ENCODE data around the gene MACO1. TPM values are rescaled to one million over a fixed set of nuclear protein-coding genes. Genes with fewer than 3 reads are reported as not detected.
"Not testable (repeated sequence)": the region's sequence is repeated elsewhere in the genome, so short reads cannot be mapped to it uniquely, and the experiment has no call there.

Gene MACO1, protein sequence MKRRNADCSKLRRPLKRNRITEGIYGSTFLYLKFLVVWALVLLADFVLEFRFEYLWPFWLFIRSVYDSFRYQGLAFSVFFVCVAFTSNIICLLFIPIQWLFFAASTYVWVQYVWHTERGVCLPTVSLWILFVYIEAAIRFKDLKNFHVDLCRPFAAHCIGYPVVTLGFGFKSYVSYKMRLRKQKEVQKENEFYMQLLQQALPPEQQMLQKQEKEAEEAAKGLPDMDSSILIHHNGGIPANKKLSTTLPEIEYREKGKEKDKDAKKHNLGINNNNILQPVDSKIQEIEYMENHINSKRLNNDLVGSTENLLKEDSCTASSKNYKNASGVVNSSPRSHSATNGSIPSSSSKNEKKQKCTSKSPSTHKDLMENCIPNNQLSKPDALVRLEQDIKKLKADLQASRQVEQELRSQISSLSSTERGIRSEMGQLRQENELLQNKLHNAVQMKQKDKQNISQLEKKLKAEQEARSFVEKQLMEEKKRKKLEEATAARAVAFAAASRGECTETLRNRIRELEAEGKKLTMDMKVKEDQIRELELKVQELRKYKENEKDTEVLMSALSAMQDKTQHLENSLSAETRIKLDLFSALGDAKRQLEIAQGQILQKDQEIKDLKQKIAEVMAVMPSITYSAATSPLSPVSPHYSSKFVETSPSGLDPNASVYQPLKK
- 10 to 100 TPM; 16.2 to 23.2 (median 19.5) TPM for total RNA-seq

DNA sequence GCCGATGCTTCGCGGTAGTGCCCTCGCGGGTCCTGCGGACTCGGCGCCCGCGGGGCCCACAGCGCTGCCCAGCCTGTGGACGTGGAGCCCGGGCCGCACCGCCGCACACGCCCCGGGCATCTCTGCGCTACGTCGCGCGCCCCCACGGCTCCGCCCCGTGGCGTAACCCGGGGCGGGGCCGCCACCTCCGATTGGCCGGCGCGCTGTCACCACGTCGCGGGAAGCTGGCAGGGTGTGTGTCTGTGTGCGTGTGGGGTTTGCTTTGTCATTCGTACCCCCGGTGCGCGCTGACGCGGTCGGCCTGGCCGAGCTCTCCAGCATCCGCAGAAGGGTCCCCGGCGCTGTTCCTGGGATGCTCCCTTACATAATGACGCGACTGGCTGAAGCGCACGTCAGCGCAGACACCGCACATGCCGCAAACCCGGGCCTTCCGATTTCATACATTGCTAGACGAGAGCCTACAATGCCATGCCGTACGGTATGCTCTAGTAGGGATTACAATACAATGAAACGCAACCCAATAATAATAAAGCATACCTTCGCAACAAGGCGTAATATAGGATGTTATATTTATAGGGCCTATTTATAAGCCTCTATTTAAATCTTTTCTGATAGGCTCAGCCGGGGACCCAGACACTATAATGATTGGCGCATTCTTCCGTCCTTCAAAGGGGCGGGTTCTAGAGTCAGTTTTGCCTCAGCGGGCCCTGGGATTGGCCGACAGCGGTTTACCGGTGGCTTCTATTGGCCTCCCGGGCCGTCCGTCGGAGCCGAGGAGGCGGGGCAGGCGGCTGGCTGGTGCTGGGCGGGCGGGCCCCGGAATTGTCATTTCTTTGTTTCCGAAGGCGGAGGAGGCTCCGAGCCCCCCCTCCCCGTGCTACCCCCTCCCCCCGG is at the start of gene MACO1:
Gene MACO1, plus strand, starts transcription at position 825 of the 894 bp plus-strand sequence. CDS start 202 bp downstream, outside the sequence.
- peak within 1 kb of the TSS; percentile 96 to 98 (median 97) for H3K27ac ChIP-seq (replicated peaks in 1 of 4)
- peak within 1 kb of the TSS; percentile 95 to 99 (median 98) for H3K4me3 ChIP-seq
- no peaks in the 10 kb centered on the region for H3K27me3 ChIP-seq
- TF ChIP-seq EP300 (IDR thresholded peaks at IDR 0.05) (no peak), POLR2A (IDR thresholded peaks at IDR 0.05; ENCODE audit: low read depth) (peak; percentile 80), POLR2AphosphoS5 (IDR thresholded peaks at IDR 0.05) (peak; percentile 68 to 88)
- TF ChIP-seq, protein P1, sequence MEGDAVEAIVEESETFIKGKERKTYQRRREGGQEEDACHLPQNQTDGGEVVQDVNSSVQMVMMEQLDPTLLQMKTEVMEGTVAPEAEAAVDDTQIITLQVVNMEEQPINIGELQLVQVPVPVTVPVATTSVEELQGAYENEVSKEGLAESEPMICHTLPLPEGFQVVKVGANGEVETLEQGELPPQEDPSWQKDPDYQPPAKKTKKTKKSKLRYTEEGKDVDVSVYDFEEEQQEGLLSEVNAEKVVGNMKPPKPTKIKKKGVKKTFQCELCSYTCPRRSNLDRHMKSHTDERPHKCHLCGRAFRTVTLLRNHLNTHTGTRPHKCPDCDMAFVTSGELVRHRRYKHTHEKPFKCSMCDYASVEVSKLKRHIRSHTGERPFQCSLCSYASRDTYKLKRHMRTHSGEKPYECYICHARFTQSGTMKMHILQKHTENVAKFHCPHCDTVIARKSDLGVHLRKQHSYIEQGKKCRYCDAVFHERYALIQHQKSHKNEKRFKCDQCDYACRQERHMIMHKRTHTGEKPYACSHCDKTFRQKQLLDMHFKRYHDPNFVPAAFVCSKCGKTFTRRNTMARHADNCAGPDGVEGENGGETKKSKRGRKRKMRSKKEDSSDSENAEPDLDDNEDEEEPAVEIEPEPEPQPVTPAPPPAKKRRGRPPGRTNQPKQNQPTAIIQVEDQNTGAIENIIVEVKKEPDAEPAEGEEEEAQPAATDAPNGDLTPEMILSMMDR (IDR thresholded peaks at IDR 0.05) = no peak
- H3K4me1 ChIP-seq = peaks cover 33 to 45% (median 42%) of the 10 kb centered on the region in 4 donors
- WGBS = under 1% methylated on average over 21 of the region's 87 CpGs
- no peaks in the 10 kb centered on the region for H3K9me3 ChIP-seq
- intact Hi-C loops (cut with DNase I) = no loop called here
- no peaks in the 10 kb centered on the region for H3K36me3 ChIP-seq
- peak; percentile 99 for DNase-seq (ENCODE audit: extremely low spot score)

DNA sequence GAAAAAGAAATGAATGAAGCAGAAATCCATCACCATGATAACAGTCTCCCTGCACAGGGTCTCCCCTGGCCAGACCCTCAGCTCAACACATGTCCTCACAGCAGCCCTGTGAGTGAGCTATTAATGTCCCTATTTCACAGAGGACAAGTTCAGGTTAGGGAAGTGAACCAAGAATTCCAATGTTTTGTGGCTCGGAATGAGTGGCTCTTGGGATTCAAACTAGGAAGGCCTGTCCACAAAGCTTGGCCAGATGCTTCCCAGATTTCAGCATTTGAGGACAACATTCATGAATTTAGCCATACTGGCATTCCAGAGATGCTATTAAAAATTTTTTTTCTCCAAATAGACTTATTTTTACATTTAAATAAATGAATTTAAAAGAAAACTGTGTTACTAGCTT is 48.2 kb upstream of the MACO1 start:
- H3K4me1 ChIP-seq; H3K27me3 ChIP-seq; DNase-seq (ENCODE audit: extremely low spot score); H3K27ac ChIP-seq (replicated peaks in 1 of 4); intact Hi-C loops (cut with DNase I); H3K36me3 ChIP-seq; H3K9me3 ChIP-seq; H3K4me3 ChIP-seq: not testable (repeated sequence)
- WGBS = 82% methylated on average over 1 of the region's 1 CpG

DNA sequence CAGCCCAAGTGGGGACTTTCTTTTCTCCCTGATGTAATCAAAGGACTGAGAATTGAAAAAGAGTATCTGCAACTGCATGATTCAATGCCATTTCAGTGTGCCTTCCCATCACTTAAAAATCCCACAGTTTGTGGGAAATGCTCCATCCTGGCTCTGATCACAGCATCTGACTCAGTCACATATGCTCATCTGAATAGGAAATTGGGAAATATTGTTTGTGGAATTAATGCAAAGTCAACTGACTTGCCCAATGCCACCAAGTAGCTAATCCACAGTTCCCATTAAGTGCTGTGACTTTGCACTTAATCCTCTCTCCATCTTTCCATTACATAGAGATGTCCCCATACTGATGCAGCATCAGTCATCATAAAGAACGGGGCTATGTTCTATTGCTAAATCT is 47.6 kb upstream of the MACO1 start:
- WGBS = 83% methylated on average over 1 of the region's 1 CpG
- H3K36me3 ChIP-seq; intact Hi-C loops (cut with DNase I): not testable (repeated sequence)

DNA sequence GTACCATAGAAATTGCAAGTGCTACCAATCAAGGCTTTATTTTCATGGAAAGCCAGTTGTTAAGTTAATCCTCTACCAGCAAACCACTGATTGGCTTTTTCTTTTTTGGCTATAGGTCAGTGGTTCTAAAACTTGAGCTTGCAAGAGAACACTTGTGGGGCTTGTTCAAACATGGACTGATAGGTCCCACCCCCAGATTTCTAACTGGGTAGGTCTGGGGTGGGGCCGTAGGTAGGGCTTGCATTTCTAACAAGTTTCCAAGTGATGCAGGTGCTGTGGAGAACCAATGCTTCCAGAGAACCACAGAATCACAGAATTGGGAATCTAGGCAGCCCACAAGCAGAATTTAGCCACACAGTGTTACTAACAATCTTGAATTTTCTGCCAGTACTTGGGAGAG is 46.8 kb upstream of the MACO1 start:
- H3K27me3 ChIP-seq; H3K36me3 ChIP-seq; DNase-seq (ENCODE audit: extremely low spot score); H3K4me1 ChIP-seq; H3K27ac ChIP-seq (replicated peaks in 1 of 4); intact Hi-C loops (cut with DNase I); H3K4me3 ChIP-seq; H3K9me3 ChIP-seq: not testable (repeated sequence)
- WGBS = no CpG with 5 or more reads among the region's 1 CpG

More for the DNA sequence above, 47.6 kb upstream of the MACO1 start:
- H3K4me3 ChIP-seq; DNase-seq (ENCODE audit: extremely low spot score); H3K4me1 ChIP-seq; H3K9me3 ChIP-seq; H3K27me3 ChIP-seq; H3K27ac ChIP-seq (replicated peaks in 1 of 4): not testable (repeated sequence)

DNA sequence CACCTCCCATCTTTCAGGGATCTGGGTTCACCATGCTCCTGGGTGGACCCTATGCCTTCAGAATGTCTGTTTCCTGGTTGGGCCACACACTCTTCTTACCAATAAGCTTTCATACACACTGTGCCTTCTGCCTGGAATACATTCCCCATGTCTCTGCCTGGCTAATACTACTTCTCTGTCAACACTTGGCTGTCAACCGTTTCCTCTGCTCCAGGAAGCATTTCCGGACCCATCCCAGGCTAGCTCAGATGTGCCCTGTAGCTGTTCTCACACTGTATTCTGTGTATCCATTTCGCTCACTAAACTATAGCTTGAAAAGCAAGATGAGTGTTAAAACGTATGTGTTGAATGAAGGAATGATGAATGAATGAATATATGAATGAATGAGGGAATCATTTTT is 43.6 kb upstream of the MACO1 start:
- DNase-seq (ENCODE audit: extremely low spot score); intact Hi-C loops (cut with DNase I); H3K27me3 ChIP-seq; H3K9me3 ChIP-seq; H3K4me1 ChIP-seq; H3K36me3 ChIP-seq; H3K4me3 ChIP-seq; H3K27ac ChIP-seq (replicated peaks in 1 of 4): not testable (repeated sequence)
- 71% methylated on average over 4 of the region's 4 CpGs for WGBS

DNA sequence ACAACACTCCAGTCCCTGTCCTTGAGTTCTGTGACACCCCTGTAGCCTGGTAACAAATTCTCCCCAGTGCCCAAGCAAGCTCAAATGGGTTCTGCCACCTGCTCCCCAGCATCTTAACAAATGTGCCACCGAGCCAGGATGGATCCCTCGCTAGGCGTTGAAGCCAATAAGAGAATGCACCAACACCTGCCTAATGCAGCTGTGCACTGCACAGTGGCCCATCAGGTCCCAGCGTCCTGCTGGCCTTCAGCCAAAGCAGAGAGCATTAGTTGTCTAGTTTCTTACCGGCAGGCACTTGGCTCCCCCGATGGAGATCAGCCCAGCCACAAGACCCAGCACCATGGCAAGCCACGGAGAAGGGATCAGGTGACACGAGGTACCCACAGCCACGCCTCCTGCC is 42.0 kb upstream of the MACO1 start:
- H3K4me1 ChIP-seq; DNase-seq (ENCODE audit: extremely low spot score); H3K4me3 ChIP-seq; H3K9me3 ChIP-seq; intact Hi-C loops (cut with DNase I); H3K27me3 ChIP-seq; H3K27ac ChIP-seq (replicated peaks in 1 of 4); H3K36me3 ChIP-seq: not testable (repeated sequence)
- WGBS = 55% methylated on average over 6 of the region's 9 CpGs

DNA sequence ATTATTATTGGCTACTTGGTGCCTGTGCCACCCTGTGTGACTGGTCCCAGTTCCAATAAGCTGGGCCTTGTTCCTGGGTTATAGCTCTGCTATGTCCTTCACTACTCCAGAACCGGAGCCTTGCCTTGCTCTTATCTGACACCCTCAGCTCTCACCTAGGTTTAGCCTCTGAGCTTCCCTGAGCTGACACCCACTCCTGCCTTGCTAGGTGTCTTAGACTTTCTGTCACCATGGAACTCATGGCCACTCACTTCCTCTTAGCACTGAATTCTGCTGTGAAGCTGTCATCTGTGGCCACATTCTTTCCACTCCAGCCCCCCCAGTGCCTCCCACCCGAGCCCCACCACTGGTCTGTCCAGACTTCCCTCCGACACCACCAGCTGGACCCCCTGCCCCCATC is 41.0 kb upstream of the MACO1 start:
- H3K27me3 ChIP-seq; DNase-seq (ENCODE audit: extremely low spot score); H3K36me3 ChIP-seq; H3K27ac ChIP-seq (replicated peaks in 1 of 4); H3K4me3 ChIP-seq; H3K4me1 ChIP-seq; intact Hi-C loops (cut with DNase I); H3K9me3 ChIP-seq: not testable (repeated sequence)
- 82% methylated on average over 3 of the region's 3 CpGs for WGBS

Data from esophagus muscularis mucosa (tissue), 4 donors.